ENCODE data around the gene EFCAB6.

The EFCAB6 gene

GRCh38 chr22:43737150-43737828 lies 74.8 kb downstream of the EFCAB6 start:
- Histone ChIP-seq H3K4me2 (ENCODE audit: low read length) (no peak overlapping the region), H3K4me3 (ENCODE audit: low read length) (no peak overlapping the region), H3K9me3 (replicated peaks; ENCODE audit: low read length) (no peaks in the 10 kb centered on the region), H3K27me3 (ENCODE audit: control insufficient read depth, insufficient read depth, low read length) (peaks cover 20% of the 10 kb centered on the region), H3K36me3 (ENCODE audit: insufficient read depth, low read length) (no peaks in the 10 kb centered on the region), H3K4me1 (ENCODE audit: control insufficient read depth, insufficient read depth, low read length) (no peaks in the 10 kb centered on the region), H3K9ac (ENCODE audit: low read depth, low read length) (no peak overlapping the region)

GRCh38 chr22:43736651-43737050 lies 75.5 kb downstream of the EFCAB6 start:
- no peak overlapping the region for H3K9ac ChIP-seq (ENCODE audit: low read depth, low read length)
- H3K9me3 ChIP-seq (replicated peaks; ENCODE audit: low read length) = no peaks in the 10 kb centered on the region
- H3K27me3 ChIP-seq (ENCODE audit: control insufficient read depth, insufficient read depth, low read length) = peaks cover 20% of the 10 kb centered on the region
- H3K36me3 ChIP-seq (ENCODE audit: insufficient read depth, low read length) = no peaks in the 10 kb centered on the region
- no peak overlapping the region for H3K4me2 ChIP-seq (ENCODE audit: low read length)
- H3K4me3 ChIP-seq (ENCODE audit: low read length) = no peak overlapping the region
- no peaks in the 10 kb centered on the region for H3K4me1 ChIP-seq (ENCODE audit: control insufficient read depth, insufficient read depth, low read length)

GRCh38 chr22:43734370-43735150 lies 77.5 kb downstream of the EFCAB6 start:
- no peak overlapping the region for H3K4me3 ChIP-seq (ENCODE audit: low read length)
- H3K9me3 ChIP-seq (replicated peaks; ENCODE audit: low read length) = no peaks in the 10 kb centered on the region
- H3K36me3 ChIP-seq (ENCODE audit: insufficient read depth, low read length) = no peaks in the 10 kb centered on the region
- no peak overlapping the region for H3K9ac ChIP-seq (ENCODE audit: low read depth, low read length)
- H3K4me2 ChIP-seq (ENCODE audit: low read length) = no peak overlapping the region
- no peaks in the 10 kb centered on the region for H3K4me1 ChIP-seq (ENCODE audit: control insufficient read depth, insufficient read depth, low read length)
- peaks cover under 1% of the 10 kb centered on the region for H3K27me3 ChIP-seq (ENCODE audit: control insufficient read depth, insufficient read depth, low read length)

GRCh38 chr22:43733138-43733537 lies 79.0 kb downstream of the EFCAB6 start:
- no peak overlapping the region for H3K9ac ChIP-seq (ENCODE audit: low read depth, low read length)
- H3K4me2 ChIP-seq (ENCODE audit: low read length) = no peak overlapping the region
- no peaks in the 10 kb centered on the region for H3K9me3 ChIP-seq (replicated peaks; ENCODE audit: low read length)
- no peaks in the 10 kb centered on the region for H3K27me3 ChIP-seq (ENCODE audit: control insufficient read depth, insufficient read depth, low read length)
- H3K4me3 ChIP-seq (ENCODE audit: low read length) = no peak overlapping the region
- no peaks in the 10 kb centered on the region for H3K4me1 ChIP-seq (ENCODE audit: control insufficient read depth, insufficient read depth, low read length)
- H3K36me3 ChIP-seq (ENCODE audit: insufficient read depth, low read length) = no peaks in the 10 kb centered on the region

- Histone ChIP-seq H3K36me3 (ENCODE audit: insufficient read depth, low read length) (no peaks in the 10 kb centered on the region), H3K4me3 (ENCODE audit: low read length) (no peak overlapping the region), H3K9ac (ENCODE audit: low read depth, low read length) (no peak overlapping the region), H3K4me1 (ENCODE audit: control insufficient read depth, insufficient read depth, low read length) (no peaks in the 10 kb centered on the region), H3K9me3 (replicated peaks; ENCODE audit: low read length) (no peaks in the 10 kb centered on the region), H3K4me2 (ENCODE audit: low read length) (no peak overlapping the region), H3K27me3 (ENCODE audit: control insufficient read depth, insufficient read depth, low read length) (no peaks in the 10 kb centered on the region)
Measured at GRCh38 chr22:43731988-43732387, 80.1 kb downstream of the EFCAB6 start.

GRCh38 chr22:43726964-43727543 lies 85.1 kb downstream of the EFCAB6 start:
- H3K4me2 ChIP-seq (ENCODE audit: low read length) = no peak overlapping the region
- H3K9me3 ChIP-seq (replicated peaks; ENCODE audit: low read length) = no peaks in the 10 kb centered on the region
- no peak overlapping the region for H3K4me3 ChIP-seq (ENCODE audit: low read length)
- H3K27me3 ChIP-seq (ENCODE audit: control insufficient read depth, insufficient read depth, low read length) = no peaks in the 10 kb centered on the region
- no peaks in the 10 kb centered on the region for H3K4me1 ChIP-seq (ENCODE audit: control insufficient read depth, insufficient read depth, low read length)
- no peaks in the 10 kb centered on the region for H3K36me3 ChIP-seq (ENCODE audit: insufficient read depth, low read length)
- no peak overlapping the region for H3K9ac ChIP-seq (ENCODE audit: low read depth, low read length)

- Histone ChIP-seq H3K4me1 (ENCODE audit: control insufficient read depth, insufficient read depth, low read length) (no peaks in the 10 kb centered on the region), H3K9ac (ENCODE audit: low read depth, low read length) (no peak overlapping the region), H3K27me3 (ENCODE audit: control insufficient read depth, insufficient read depth, low read length) (no peaks in the 10 kb centered on the region), H3K36me3 (ENCODE audit: insufficient read depth, low read length) (no peaks in the 10 kb centered on the region), H3K4me3 (ENCODE audit: low read length) (no peak overlapping the region), H3K9me3 (replicated peaks; ENCODE audit: low read length) (no peaks in the 10 kb centered on the region), H3K4me2 (ENCODE audit: low read length) (no peak overlapping the region)
Measured at GRCh38 chr22:43726322-43726721, 85.8 kb downstream of the EFCAB6 start.

- H3K4me3 ChIP-seq (ENCODE audit: low read length) = no peak overlapping the region
- H3K9ac ChIP-seq (ENCODE audit: low read depth, low read length) = no peak overlapping the region
- H3K4me1 ChIP-seq (ENCODE audit: control insufficient read depth, insufficient read depth, low read length) = no peaks in the 10 kb centered on the region
- no peaks in the 10 kb centered on the region for H3K9me3 ChIP-seq (replicated peaks; ENCODE audit: low read length)
- no peaks in the 10 kb centered on the region for H3K36me3 ChIP-seq (ENCODE audit: insufficient read depth, low read length)
- H3K4me2 ChIP-seq (ENCODE audit: low read length) = no peak overlapping the region
- H3K27me3 ChIP-seq (ENCODE audit: control insufficient read depth, insufficient read depth, low read length) = no peaks in the 10 kb centered on the region
Measured at GRCh38 chr22:43723816-43724215, 88.3 kb downstream of the EFCAB6 start.

GRCh38 chr22:43722444-43722843 lies 89.7 kb downstream of the EFCAB6 start:
- no peak overlapping the region for H3K9ac ChIP-seq (ENCODE audit: low read depth, low read length)
- no peaks in the 10 kb centered on the region for H3K9me3 ChIP-seq (replicated peaks; ENCODE audit: low read length)
- no peak overlapping the region for H3K4me3 ChIP-seq (ENCODE audit: low read length)
- H3K36me3 ChIP-seq (ENCODE audit: insufficient read depth, low read length) = no peaks in the 10 kb centered on the region
- no peaks in the 10 kb centered on the region for H3K4me1 ChIP-seq (ENCODE audit: control insufficient read depth, insufficient read depth, low read length)
- H3K27me3 ChIP-seq (ENCODE audit: control insufficient read depth, insufficient read depth, low read length) = no peaks in the 10 kb centered on the region
- no peak overlapping the region for H3K4me2 ChIP-seq (ENCODE audit: low read length)

GRCh38 chr22:43720716-43721115 lies 91.4 kb downstream of the EFCAB6 start:
- Histone ChIP-seq H3K4me3 (ENCODE audit: low read length) (no peak overlapping the region), H3K36me3 (ENCODE audit: insufficient read depth, low read length) (no peaks in the 10 kb centered on the region), H3K27me3 (ENCODE audit: control insufficient read depth, insufficient read depth, low read length) (no peaks in the 10 kb centered on the region), H3K4me1 (ENCODE audit: control insufficient read depth, insufficient read depth, low read length) (no peaks in the 10 kb centered on the region), H3K4me2 (ENCODE audit: low read length) (no peak overlapping the region), H3K9ac (ENCODE audit: low read depth, low read length) (no peak overlapping the region), H3K9me3 (replicated peaks; ENCODE audit: low read length) (no peaks in the 10 kb centered on the region)

- no peak overlapping the region for H3K9ac ChIP-seq (ENCODE audit: low read depth, low read length)
- peaks cover 4% of the 10 kb centered on the region for H3K27me3 ChIP-seq (ENCODE audit: control insufficient read depth, insufficient read depth, low read length)
- no peak overlapping the region for H3K4me3 ChIP-seq (ENCODE audit: low read length)
- H3K4me2 ChIP-seq (ENCODE audit: low read length) = no peak overlapping the region
- H3K4me1 ChIP-seq (ENCODE audit: control insufficient read depth, insufficient read depth, low read length) = no peaks in the 10 kb centered on the region
- H3K9me3 ChIP-seq (replicated peaks; ENCODE audit: low read length) = no peaks in the 10 kb centered on the region
- H3K36me3 ChIP-seq (ENCODE audit: insufficient read depth, low read length) = no peaks in the 10 kb centered on the region
Measured at GRCh38 chr22:43714104-43714503, 98.0 kb downstream of the EFCAB6 start.

Data from skeletal muscle satellite cell (primary cell).